ACC112 (cell line): Measurements from ENCODE around the gene PTPRCAP.

ENCODE experiments used
- H2AFZ ChIP-seq: fragments of 200-600 bp; sonication (generic); one replicate; pipeline ENCODE4 v1.6.0; 2017; ENCODE audit warnings: antibody characterized with exemption, low read length; ENCODE audit not compliant: unreplicated experiment
- H3K27ac ChIP-seq: fragments of 200-600 bp; sonication (generic); 2 replicates; pipeline ENCODE4 v1.5.1; 2014; ENCODE audit warnings: low read depth, mild to moderate bottlenecking, antibody characterized with exemption, low read length, moderate library complexity
- H3K27me3 ChIP-seq: fragments of 200-600 bp; sonication (generic); 2 replicates; pipeline ENCODE4 v1.6.1; 2014; ENCODE audit warnings: mild to moderate bottlenecking, antibody characterized with exemption, low read length, moderate library complexity, mixed read lengths; ENCODE audit not compliant: insufficient read depth
- H3K36me3 ChIP-seq: fragments of 200-600 bp; sonication (generic); 2 replicates; pipeline ENCODE4 v1.6.1; 2016; ENCODE audit warnings: mild to moderate bottlenecking, antibody characterized with exemption, low read length, moderate library complexity, mixed read lengths; ENCODE audit not compliant: insufficient read depth
- H3K4me1 ChIP-seq: fragments of 200-600 bp; sonication (generic); one replicate; pipeline ENCODE4 v1.6.1; 2016; ENCODE audit warnings: low read length, mixed read lengths; ENCODE audit not compliant: insufficient read depth, unreplicated experiment, control insufficient read depth
- H3K4me3 ChIP-seq: fragments of 200-600 bp; sonication (generic); 2 replicates; pipeline ENCODE4 v1.5.1; 2014; ENCODE audit warnings: mild to moderate bottlenecking, low read depth, low read length
- H3K79me2 ChIP-seq: fragments of 200-600 bp; sonication (generic); one replicate; pipeline ENCODE4 v1.6.0; 2016; ENCODE audit warnings: low read length; ENCODE audit not compliant: control insufficient read depth, unreplicated experiment, insufficient read depth

PTPRCAP gene

DNA sequence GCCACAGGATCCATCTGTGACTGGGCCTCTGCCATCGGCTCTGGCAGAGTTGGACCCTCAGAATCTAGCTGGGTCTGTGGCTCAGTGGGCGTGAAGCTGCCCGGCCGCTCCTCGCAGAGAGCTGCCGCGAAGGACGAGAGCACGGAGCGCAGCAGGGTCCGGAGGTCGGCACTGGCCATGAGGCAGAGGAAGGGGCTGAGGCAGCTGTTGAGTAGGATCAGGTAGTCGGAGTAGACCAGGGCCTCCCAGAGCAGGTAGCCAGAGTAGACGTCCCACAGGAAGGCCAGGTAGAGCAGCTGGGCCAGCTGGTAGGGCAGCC, 14.1 kb upstream of the PTPRCAP start:
- no peak overlapping the region for H3K27ac ChIP-seq
- H2AFZ ChIP-seq: no peak overlapping the region
- H3K79me2 ChIP-seq: no peaks in the 10 kb centered on the region
- H3K27me3 ChIP-seq: no peaks in the 10 kb centered on the region
- H3K4me1 ChIP-seq: no peaks in the 10 kb centered on the region
- H3K36me3 ChIP-seq: no peaks in the 10 kb centered on the region
- no peak overlapping the region for H3K4me3 ChIP-seq

GRCh38 chr11:67450796-67451657, 13.5 kb upstream of the PTPRCAP start:
- Histone ChIP-seq H3K36me3 (no peaks in the 10 kb centered on the region), H3K79me2 (no peaks in the 10 kb centered on the region), H2AFZ (no peak overlapping the region), H3K4me3 (no peak overlapping the region), H3K4me1 (no peaks in the 10 kb centered on the region), H3K27me3 (no peaks in the 10 kb centered on the region), H3K27ac (no peak overlapping the region)

GRCh38 chr11:67449116-67449844, 11.8 kb upstream of the PTPRCAP start:
- Histone ChIP-seq H3K36me3 (no peaks in the 10 kb centered on the region), H3K27ac (no peak overlapping the region), H3K4me3 (no peak overlapping the region)

GRCh38 chr11:67448220-67448609, 10.7 kb upstream of the PTPRCAP start:
- Histone ChIP-seq H3K4me3 (no peak overlapping the region), H3K27ac (no peak overlapping the region), H3K27me3 (no peaks in the 10 kb centered on the region), H3K79me2 (no peaks in the 10 kb centered on the region), H3K36me3 (no peaks in the 10 kb centered on the region), H3K4me1 (no peaks in the 10 kb centered on the region), H2AFZ (no peak overlapping the region)

More at GRCh38 chr11:67449116-67449844, 11.8 kb upstream of the PTPRCAP start:
- Histone ChIP-seq H3K27me3 (no peaks in the 10 kb centered on the region), H2AFZ (no peak overlapping the region), H3K79me2 (no peaks in the 10 kb centered on the region), H3K4me1 (no peaks in the 10 kb centered on the region)

GRCh38 chr11:67445515-67445914, 8.0 kb upstream of the PTPRCAP start:
- Histone ChIP-seq H3K4me3 (no peak overlapping the region), H3K36me3 (no peaks in the 10 kb centered on the region), H3K27ac (no peak overlapping the region), H3K27me3 (no peaks in the 10 kb centered on the region), H3K4me1 (peaks cover 7% of the 10 kb centered on the region), H3K79me2 (peaks cover 6% of the 10 kb centered on the region), H2AFZ (no peak overlapping the region)

GRCh38 chr11:67442504-67443404, 5.3 kb upstream of the PTPRCAP start:
- no peaks in the 10 kb centered on the region for H3K27me3 ChIP-seq
- H3K36me3 ChIP-seq: no peaks in the 10 kb centered on the region
- H3K27ac ChIP-seq: peak overlapping the region; percentile 41
- H3K79me2 ChIP-seq: peaks cover 6% of the 10 kb centered on the region
- peaks cover 7% of the 10 kb centered on the region for H3K4me1 ChIP-seq
- no peak overlapping the region for H2AFZ ChIP-seq
- H3K4me3 ChIP-seq: peak overlapping the region; percentile 98

GRCh38 chr11:67441731-67442351, 4.4 kb upstream of the PTPRCAP start:
- peaks cover 6% of the 10 kb centered on the region for H3K79me2 ChIP-seq
- H3K27ac ChIP-seq: no peak overlapping the region
- H3K4me3 ChIP-seq: peak overlapping the region; percentile 98; the same call in 1 of the 2 replicates
- no peaks in the 10 kb centered on the region for H3K27me3 ChIP-seq
- peaks cover 7% of the 10 kb centered on the region for H3K4me1 ChIP-seq
- no peaks in the 10 kb centered on the region for H3K36me3 ChIP-seq
- no peak overlapping the region for H2AFZ ChIP-seq

DNA sequence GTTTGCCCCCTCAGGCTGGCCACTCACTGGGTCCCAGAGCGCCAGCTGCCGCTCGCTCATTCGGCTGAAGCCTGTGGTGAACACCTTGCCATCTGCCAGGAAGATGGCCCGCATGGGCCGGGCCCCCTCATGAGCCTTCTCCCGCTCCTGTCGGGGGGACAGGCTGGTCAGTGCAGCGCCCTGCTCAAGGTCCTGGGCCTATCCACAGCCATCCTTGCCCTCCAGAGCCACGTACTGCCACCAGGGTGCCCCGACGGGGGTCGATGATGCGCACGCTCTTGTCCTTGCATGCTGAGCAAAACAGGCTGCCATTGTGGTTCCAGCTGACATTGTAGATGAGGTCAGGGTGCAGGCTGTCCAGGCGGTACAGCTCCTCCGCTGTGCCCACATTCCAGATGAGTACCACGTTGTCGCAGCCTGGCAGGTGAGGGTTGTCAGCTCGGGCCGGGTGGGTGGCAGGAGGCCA, 3.6 kb upstream of the PTPRCAP start:
- no peak overlapping the region for H3K4me3 ChIP-seq
- H3K36me3 ChIP-seq: no peaks in the 10 kb centered on the region
- no peaks in the 10 kb centered on the region for H3K27me3 ChIP-seq
- peaks cover 6% of the 10 kb centered on the region for H3K79me2 ChIP-seq
- H3K27ac ChIP-seq: no peak overlapping the region
- H2AFZ ChIP-seq: no peak overlapping the region
- H3K4me1 ChIP-seq: peaks cover 7% of the 10 kb centered on the region

DNA sequence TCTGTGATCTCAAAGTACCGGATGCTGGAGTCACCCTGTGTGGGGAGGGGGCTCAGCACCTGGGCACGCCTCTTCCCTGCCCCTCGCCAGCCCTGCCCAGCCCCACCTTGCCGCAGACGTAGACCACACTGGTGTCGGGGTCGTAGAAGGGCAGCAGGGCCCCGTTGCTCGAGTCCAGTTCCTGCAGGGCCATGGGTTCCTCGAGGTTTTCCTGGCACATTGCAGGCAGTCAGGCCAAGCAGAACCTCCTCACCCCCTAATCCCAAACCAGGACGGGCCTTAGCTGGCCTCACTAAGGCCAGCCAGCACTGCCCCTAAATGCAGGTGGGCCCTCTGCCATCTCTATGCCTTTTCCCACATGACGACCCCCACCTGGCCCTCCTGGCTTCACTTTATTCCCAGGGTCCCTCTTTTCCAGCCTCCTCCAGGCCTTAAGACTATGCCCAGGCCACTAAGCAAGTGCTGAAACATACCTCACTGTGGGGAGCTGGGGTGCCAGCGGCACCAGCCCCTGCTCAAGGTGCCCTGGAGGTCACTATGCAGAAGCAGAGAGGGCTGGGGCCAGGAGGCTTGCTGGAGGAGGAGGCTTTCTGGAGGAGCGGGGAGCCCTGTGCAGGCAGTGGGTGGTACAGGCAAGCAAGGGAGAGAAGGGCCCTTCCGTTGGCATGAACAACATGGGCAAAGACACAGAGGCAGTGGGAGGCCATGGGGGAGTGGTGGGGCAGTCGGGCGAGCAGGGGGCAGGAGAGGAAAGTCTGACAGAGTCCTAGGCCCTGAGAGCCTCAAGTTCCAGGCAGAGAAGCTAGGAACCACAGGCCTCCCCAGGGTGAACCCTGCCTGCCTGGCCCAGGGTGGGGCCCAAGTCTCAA, 3.0 kb upstream of the PTPRCAP start:
- no peaks in the 10 kb centered on the region for H3K36me3 ChIP-seq
- H2AFZ ChIP-seq: no peak overlapping the region
- H3K27ac ChIP-seq: no peak overlapping the region
- no peaks in the 10 kb centered on the region for H3K27me3 ChIP-seq
- peaks cover 6% of the 10 kb centered on the region for H3K79me2 ChIP-seq
- no peak overlapping the region for H3K4me3 ChIP-seq
- peaks cover 7% of the 10 kb centered on the region for H3K4me1 ChIP-seq
